ENCODE data around the gene SBK3.
A peak's percentile ranks its signal among the peaks of the same experiment; 100 is the strongest.
"Not testable (repeated sequence)": the region's sequence is repeated elsewhere in the genome, so short reads cannot be mapped to it uniquely, and the experiment has no call there.

Gene SBK3

GRCh38 chr19:55540619-55541018, 4.7 kb downstream of the SBK3 start:
- no peak for DNase-seq (ENCODE audit: low spot score)

DNA sequence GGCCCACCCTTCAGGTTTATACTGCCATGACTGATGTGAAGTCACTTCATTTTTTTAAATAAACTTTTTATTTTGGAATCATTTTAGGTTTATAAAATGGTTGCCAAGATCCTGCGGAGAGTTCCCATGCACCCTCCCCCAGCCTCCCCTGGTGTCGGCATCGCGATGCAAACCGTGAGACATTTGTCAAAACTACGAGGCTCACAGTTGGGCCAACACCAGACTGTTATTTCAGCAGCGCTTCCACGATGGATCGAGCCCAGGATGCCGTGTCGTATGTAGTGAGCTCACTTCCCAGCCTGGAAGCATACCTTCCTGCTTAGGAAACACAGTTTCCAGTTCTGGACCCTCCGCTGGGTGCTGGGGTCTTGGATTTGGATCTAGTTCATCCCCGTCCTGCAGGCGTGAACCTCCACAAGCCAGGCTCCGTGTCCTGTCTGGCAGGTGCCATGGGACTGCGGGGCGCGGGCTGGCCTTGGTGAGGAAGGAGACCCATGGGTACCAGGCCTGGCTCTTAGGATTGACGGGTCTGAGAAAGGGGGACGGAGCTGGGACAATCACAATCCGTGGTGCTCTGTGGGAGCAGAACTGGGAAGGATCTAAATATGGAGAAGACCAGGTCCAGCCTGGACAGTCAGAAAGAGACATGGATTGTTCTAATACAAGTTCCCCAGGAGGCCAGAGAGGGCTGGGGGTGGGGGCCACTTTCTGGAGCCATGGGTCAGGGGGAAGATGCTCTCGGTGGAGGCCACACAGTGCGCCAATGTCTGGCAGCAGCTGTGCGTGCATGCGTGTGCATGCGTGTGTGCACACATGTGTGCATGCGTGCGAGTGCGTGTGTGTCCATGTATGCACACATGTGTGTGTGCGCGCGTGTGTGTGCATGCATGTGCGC, 6.0 kb downstream of the SBK3 start:
- no peak for DNase-seq (ENCODE audit: low spot score)

DNA sequence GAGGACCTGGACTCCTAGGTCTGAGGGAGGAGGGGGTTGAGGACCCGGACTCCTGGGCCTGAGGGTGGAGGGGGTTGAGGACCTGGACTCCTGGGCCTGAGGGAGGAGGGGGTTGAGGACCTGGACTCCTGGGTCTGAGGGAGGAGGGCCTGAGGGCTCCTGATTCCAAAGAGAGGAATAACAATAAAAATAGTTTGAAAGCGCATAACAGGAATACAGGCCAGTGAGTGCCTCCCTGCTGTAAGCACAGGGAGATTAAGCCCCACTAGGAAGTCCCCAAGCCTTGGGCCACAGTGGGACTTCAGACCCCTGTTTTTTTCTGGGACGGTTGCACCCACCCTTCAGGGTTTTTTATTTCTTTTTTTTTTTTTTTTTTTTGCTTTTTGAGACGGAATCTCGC, 7.2 kb downstream of the SBK3 start:
- DNase-seq (ENCODE audit: low spot score): no peak

DNA sequence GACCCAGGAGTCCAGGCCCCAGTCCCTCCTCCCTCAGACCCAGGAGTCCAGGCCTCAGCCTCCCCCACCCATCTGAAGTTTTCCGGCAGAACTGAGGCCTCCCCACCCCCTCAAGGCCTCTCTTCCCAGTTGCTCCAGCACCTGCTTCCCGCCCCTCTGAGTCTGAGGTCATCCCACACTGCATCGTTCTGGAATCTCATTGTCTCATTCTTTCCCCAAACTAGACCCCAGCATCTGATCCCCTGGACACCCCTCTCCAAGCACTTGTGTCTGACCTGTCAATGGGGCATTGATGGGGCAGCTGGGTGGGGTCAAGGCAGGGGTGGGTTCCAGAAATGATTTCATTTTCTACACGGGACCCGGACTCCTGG, 7.6 kb downstream of the SBK3 start:
- peak; percentile 42 for DNase-seq (ENCODE audit: low spot score)

DNA sequence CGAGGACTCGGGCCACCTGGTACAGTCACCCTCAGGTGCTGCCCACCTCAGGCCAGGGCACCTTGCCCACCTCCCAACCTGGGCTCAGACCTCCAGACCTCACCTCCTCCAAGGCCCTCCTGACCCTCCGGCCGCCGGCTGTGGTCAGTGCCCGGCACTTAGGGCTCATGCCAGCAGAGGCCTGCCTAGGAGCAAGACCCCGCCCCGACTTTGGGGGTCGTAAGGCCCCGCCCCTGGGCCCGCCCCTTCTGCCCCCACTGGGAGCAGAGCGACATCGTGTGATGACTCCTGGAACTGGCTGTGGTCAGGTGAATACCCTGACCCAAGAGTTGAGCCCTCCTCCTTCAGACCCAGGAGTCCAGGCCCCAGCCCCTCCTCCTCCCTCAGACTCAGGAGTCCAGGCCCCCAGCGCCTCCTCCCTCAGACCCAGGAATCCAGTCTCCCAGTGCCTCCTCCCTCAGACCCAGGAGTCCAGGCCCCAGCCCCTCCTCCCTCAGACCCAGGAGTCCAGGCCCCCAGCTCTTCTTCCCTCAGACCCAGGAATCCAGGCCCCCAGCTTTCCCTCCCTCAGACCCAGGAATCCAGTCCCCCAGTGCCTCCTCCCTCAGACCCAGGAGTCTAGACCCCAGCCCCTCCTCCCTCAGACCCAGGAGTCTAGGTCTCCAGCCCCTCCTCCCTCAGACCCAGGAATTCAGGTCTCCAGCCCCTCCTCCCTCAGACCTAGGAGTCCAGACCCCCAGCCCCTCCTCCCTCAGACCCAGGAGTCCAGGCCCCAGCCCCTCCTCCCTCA, 8.2 kb downstream of the SBK3 start, which contains the start of gene SBK2:
SBK2 (minus strand) TSS at position 183 of the 790 bp plus-strand sequence. CDS start 839 bp downstream, outside the sequence.
- DNase-seq (ENCODE audit: low spot score): no peak

GRCh38 chr19:55536366-55536765, 9.0 kb downstream of the SBK3 start:
- DNase-seq (ENCODE audit: low spot score): no peak

GRCh38 chr19:55535965-55536350, 9.4 kb downstream of the SBK3 start:
- DNase-seq (ENCODE audit: low spot score): no peak

DNA sequence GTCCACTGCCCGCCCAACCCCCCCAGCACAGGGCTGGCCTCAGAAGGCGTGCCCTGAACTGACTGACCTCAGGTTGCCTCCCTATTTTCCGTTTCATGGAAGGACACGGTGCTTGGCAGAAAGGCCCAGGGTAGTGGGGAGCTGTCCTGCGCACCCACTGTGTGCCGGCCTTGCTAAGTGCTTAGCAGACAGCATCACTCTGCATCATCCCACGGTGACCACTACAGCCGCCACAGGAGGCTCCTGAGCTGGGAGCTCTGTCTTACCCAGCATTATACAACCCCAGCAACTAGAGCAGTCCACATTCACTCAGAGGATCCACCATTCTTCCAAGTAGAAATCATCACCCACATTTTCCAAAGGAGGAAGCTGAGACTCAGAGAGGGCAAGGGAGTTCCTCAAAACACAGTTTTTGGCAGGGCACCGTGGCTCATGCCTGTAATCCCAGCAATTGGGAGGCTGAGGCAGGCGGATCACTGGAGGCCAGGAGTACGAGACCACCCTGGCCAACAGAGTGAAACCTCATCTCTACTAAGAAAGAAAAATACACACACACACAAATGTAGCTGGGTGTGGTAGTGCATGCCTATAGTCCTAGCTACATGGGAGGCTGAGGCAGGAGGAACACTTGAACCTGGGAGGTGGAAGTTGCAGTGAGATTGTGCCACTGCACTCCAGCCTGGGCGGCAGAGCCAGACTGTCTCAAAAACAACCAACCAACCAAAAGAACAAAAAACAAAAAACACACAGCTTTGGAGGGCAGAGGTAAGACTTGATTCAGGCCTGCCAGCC, 10.0 kb downstream of the SBK3 start:
- no peak for DNase-seq (ENCODE audit: low spot score)

DNA sequence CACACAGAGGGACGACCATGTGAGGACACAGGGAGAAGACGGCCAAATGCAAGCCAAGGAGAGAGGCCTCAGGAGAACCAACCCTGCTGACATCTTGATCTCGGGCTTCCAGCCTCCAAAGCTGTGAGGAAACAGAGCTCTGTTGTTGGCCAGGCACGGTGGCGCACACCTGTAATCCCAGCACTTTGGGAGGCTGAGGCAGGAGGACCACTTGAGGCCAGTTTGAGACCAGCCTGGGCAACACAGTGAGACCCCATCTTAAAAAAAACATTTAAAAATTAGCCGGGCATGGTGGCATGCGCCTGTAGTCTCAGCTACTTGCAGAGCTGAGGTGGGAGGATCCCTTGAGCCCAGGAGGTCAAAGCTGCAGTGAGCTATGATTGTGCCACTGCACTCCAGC, 11.1 kb downstream of the SBK3 start:
- DNase-seq (ENCODE audit: low spot score): not testable (repeated sequence)

DNA sequence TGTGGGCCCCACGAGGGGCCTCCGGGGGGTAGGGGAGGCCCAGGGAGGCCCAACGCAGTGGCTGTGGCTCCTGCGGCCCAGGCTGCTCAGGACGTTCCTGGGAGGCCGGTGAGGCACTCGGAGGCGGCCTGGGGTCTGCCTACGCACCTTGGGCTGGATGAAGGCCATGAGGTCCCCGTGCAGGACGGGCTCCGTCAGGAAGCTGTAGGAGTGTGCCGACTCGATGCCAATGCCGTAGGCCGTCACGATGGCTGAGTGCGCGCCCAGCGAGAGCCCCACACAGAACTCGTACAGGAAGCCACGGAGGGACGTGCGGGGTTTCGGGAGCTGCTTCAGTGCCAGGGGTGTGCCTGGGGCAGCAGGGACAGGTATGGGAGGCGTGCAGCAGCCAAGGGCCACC, 14.3 kb downstream of the SBK3 start:
- DNase-seq (ENCODE audit: low spot score): no peak

- no peak for DNase-seq (ENCODE audit: low spot score)
Observed at GRCh38 chr19:55529636-55530234, 15.6 kb downstream of the SBK3 start.

DNA sequence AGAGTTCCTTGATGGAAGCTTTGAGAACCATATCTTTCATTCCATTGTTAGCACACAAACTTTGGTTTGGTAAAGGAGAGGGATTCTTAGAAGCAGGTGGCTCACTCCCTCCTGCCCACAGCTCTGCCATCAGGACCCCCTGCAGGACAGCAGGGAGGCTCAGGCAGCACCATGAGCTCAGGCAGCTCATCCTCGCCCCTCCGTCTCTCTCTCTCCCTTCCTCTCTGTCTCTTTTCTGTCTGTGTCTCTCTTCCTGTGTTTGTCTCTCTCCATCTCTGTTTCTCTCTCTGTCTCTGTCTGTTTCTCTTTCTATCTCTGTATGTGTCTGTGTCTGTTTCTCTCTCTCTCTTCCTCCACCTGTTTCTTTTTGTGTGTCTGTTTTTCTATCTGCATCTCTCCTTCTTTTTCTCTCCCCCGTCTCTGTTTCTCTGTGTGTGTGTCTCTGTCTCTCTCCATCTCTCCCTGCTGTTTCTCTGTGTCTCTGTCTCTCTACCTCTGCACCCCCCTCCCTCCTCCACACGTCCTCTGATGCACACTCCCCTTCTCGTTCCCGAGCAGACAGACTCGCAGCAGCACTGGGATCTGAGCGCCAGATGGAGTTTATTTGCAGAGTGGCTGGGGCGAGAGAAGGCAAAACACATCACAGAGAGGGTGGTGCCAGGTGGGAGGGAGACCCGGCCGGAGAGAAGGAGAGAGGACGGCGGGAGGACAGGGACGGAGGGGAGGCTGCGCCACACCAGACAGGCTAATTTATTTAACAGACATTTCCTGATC, 17.1 kb downstream of the SBK3 start:
- no peak for DNase-seq (ENCODE audit: low spot score)

- no peak for DNase-seq (ENCODE audit: low spot score)
Observed at GRCh38 chr19:55527197-55528029, 17.9 kb downstream of the SBK3 start.

GRCh38 chr19:55526216-55527196, 18.8 kb downstream of the SBK3 start:
- peak; percentile 78 for DNase-seq (ENCODE audit: low spot score)

- DNase-seq (ENCODE audit: low spot score): no peak
Observed at GRCh38 chr19:55525289-55526101, 19.8 kb downstream of the SBK3 start.

DNA sequence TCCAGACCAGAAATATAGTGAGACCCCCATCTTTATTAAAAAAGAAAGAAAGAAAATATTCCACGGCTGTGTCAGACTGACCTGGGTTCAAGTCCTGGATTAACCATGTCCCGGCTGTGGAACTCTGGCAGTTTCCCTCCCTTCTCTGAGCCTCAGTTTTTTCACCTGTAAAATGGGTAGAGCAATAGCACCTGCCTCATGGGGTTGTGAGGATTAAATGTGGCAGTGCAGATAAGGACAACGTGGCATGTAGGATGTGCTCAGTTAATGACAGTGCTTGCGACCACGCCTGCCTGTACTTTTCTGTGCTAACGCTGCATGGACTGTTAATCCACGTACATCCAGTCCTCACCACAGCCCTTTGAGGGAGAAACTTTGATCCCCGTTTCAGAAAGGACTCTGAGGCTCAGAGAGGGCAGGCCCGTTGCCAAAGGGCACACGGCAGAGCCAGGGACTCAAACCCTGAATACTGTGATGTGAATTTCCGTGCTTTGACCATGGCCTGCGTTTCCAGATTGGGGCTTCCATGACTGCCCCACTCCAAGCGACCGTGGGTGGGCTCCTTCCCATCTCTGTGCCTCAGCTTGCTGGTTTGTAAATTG, 24.6 kb downstream of the SBK3 start:
- no peak for DNase-seq (ENCODE audit: low spot score)

DNA sequence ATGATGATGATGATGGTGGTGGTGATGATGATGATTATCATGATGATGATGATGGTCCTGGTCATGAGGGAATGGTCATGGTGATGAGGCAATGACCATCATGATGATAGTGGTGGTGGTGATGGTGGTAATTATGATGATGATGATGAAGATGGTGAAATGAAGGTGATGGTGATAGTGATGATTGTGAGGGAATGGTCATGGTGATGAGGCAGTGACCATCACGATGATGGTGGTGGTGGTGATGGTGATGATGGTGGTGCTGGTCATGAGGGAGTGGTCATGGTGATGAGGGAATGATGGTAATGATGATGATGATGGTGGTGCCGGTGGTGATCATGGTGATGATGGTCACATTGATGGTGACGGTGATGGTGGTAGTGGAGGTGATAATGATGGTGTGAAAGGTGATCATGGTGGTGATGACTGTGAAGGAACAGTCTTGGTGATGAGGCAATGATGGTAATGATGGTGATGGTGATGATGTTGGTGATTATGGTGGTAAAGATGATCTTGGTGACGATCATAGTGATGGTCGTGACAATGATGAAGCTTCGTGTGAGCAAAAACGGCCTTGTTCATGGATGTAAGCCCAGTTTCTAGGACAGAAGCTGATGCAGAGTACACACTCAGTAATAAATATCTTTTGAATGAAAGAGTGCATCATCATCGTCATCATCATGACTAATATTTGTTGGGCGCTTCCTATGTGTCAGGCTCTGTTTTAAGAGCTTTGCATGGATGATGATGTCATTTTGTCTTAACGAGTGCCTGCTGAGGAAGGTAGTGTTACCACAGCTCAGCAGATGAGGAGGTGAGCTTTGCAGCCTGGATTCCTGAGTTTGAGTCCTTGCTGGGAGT, 25.7 kb downstream of the SBK3 start:
- peak; percentile 62 for DNase-seq (ENCODE audit: low spot score)
